Prostate gland (tissue), 2 donors: ENCODE results near the gene CD81. TPM values are rescaled to one million over a fixed set of nuclear protein-coding genes. Genes with fewer than 3 reads are reported as not detected.
A peak's percentile ranks its signal among the peaks of the same experiment; 100 is the strongest.

Experiments used
- DNase-seq: peaks from one replicate; pipeline ENCODE4 v3.0.0-alpha.2; 2019; ENCODE audit warnings: low spot score
- H3K27ac ChIP-seq, 2 donors: fragments of 200-600 bp; sonication (generic); 2 replicates each; pipeline ENCODE4 v1.5.1; 2017 to 2019
- H3K27me3 ChIP-seq: fragments of 200-600 bp; sonication (generic); replicated peaks from 2 replicates; pipeline ENCODE4 v1.5.1; 2019; ENCODE audit not compliant: insufficient read depth
- H3K36me3 ChIP-seq, 2 donors: fragments of 200-600 bp; sonication (generic); 1 replicate in 1 of 2; 2 replicates in 1 of 2; pipeline versions ENCODE4 v1.5.1 to v1.8.1; 2017 to 2019
- H3K4me1 ChIP-seq: fragments of 200-600 bp; sonication (generic); replicated peaks from 2 replicates; pipeline ENCODE4 v1.5.1; 2019
- H3K4me3 ChIP-seq, 2 donors: fragments of 200-600 bp; sonication (generic); 2 replicates each; pipeline ENCODE4 v1.5.1; 2017 to 2019
- H3K9me3 ChIP-seq: fragments of 200-600 bp; sonication (generic); 2 replicates; pipeline ENCODE4 v1.5.1; 2017
- CTCF ChIP-seq, 4 experiments: fragments of 200-600 bp in 2 of 4; fragments of 450-650 bp in 2 of 4; sonication (generic) in 2 of 4; IDR thresholded peaks; 1 replicate in 3 of 4; 2 replicates in 1 of 4; pipeline ENCODE4 v1.5.1; 2016 to 2019; ENCODE audit warnings: antibody characterized with exemption in 4 of 4, mild to moderate bottlenecking in 2 of 4, moderate library complexity in 2 of 4
- POLR2A ChIP-seq: fragments of 450-650 bp; IDR thresholded peaks from one replicate; pipeline ENCODE4 v1.6.1; 2016; ENCODE audit warnings: antibody characterized with exemption, mild to moderate bottlenecking
- POLR2AphosphoS5 ChIP-seq: sonication (generic); formaldehyde crosslinking; IDR thresholded peaks from one replicate; pipeline ENCODE4 v1.6.1; 2017; ENCODE audit warnings: antibody characterized with exemption
- WGBS: methylation state at CpG from one replicate; pipeline ENCODE4 v1.1.5; 2018; 5-methylcytosine and 5-hydroxymethylcytosine counted together
- intact Hi-C: fragments of 100-400 bp; cut with DNase I; formaldehyde crosslinking; loops from one replicate; pipeline ENCODE4 v1.14.2; 2022
- total RNA-seq, 2 donors: library from RNA; depleted of rRNA; stranded (reverse); fragments of >200 nt; gene quantifications; one replicate each; pipeline ENCODE4 v1.1.0, GENCODE V29; 2016

The CD81 gene
- total RNA-seq, 2 donors from 2014 or later = 472 to 927 TPM

DNA sequence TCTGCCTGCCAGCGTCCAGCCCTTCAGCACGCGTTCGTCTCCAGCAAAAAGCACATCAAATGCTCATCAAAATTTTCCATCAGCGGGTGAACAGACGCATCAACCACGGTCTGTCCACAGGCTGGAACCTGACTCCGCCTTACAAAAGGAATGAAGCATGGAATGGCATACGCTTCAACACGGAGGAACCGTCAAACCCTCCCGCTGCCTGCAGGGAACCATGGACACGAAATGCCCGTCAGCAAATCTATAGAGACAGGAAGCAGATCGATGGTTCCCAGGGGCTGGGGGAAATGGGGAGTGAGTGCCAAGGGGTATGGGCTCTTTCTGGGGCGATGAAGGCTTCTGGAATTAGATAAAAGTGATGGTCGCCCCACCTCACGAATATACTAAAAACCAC is 39.7 kb downstream of the CD81 start:
- no peaks in the 10 kb centered on the region for H3K27me3 ChIP-seq
- TF ChIP-seq CTCF (IDR thresholded peaks at IDR 0.05) (no peak), POLR2A (no peak), POLR2AphosphoS5 (no peak)
- no peak overlapping the region for H3K27ac ChIP-seq
- intact Hi-C loops = no loop called here
- H3K9me3 ChIP-seq = no peaks in the 10 kb centered on the region
- H3K36me3 ChIP-seq = no peaks in the 10 kb centered on the region
- DNase-seq = no peak
- no peak overlapping the region for H3K4me3 ChIP-seq
- 79% methylated on average over 18 of the region's 18 CpGs for WGBS
- H3K4me1 ChIP-seq = no peaks in the 10 kb centered on the region

DNA sequence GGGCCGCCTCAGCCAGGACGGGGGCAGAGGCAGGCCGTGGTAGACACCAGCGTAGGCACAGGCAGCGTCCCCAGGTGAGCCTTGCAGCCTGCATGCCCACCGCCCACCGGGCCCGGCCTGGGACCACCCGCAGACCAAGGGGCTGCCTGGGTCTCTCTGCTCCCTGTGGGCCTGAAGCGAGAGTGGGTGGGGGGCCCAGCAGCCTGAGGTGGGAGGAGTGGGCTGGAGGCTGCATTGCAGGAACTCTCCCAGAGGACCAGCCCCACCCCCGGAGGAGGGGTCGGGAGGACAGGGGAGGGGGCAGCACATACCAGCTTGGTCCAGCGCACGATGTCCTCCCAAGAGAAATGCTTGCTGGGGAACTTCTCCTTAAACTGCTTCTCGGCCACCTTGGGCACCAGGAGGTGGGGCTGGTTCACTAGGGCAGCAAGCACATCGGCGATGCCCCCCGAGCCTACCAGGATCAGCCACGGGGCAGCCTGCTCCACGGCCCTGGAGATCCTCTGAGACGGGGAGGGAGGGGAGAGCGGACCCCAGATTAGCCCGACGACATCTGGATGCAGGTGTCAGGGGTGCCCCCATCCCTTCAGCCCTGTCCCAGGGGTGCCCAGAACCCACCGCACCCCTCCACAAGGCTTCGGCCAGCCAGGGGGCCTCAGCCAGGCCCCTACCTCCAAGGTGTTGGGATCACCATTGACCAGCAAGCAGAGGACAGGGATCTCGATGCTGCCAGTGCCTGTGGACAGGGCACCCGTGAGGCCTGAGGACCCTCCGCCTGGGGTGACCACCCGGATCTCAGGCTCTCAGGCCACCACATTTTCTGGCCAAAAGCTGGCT is 41.0 kb downstream of the CD81 start:
- Histone ChIP-seq H3K4me1 (no peaks in the 10 kb centered on the region), H3K27ac (no peak overlapping the region), H3K4me3 (no peak overlapping the region), H3K9me3 (no peaks in the 10 kb centered on the region), H3K27me3 (no peaks in the 10 kb centered on the region), H3K36me3 (no peaks in the 10 kb centered on the region)
- WGBS = 85% methylated on average over 30 of the region's 30 CpGs
- intact Hi-C loops = no loop called here
- TF ChIP-seq CTCF (IDR thresholded peaks at IDR 0.05) (no peak), POLR2AphosphoS5 (no peak), POLR2A (no peak)
- no peak for DNase-seq

DNA sequence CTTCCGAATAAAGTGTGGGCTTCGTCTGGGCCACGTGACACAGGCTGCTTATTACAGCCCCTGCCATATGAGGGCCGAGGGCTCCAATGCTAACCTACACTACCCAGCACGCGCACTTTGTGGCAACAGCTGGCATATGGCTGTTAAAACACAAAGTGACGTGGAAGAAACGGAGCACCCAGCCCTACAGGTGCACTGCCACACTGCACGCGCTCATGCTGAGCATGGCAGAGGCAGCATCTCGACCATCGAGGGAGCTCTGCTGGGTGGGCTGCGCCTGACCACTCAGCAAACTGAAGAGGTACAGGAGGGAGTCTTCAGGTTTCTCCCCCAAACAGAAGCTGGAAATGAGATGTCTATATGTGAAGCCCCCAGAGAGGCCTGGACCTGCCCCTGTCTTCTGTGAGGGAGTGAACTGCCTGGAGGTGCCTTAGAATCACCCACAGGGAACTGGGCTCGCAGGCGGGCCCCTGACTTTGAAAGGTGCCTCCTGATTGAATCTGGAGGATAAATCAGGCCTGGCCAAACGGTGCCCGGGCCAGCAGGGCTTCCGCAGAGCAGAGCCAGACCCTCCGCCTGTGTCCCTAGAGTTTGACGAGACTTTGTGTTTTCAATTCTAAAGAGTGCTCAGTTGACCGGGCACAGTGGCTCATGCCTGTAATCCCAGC is 41.7 kb downstream of the CD81 start:
- H3K4me3 ChIP-seq = no peak overlapping the region
- WGBS = 83% methylated on average over 21 of the region's 21 CpGs
- H3K4me1 ChIP-seq = no peaks in the 10 kb centered on the region
- H3K27ac ChIP-seq = no peak overlapping the region
- intact Hi-C loops = loop anchor here (1.0 kb wide), 1 partner anchor 114 kb away; no protein-coding TSS in a partner anchor
- H3K27me3 ChIP-seq = no peaks in the 10 kb centered on the region
- no peak for DNase-seq
- H3K9me3 ChIP-seq = no peaks in the 10 kb centered on the region
- no peaks in the 10 kb centered on the region for H3K36me3 ChIP-seq
- TF ChIP-seq POLR2AphosphoS5 (no peak), CTCF (IDR thresholded peaks at IDR 0.05) (no peak), POLR2A (no peak)

DNA sequence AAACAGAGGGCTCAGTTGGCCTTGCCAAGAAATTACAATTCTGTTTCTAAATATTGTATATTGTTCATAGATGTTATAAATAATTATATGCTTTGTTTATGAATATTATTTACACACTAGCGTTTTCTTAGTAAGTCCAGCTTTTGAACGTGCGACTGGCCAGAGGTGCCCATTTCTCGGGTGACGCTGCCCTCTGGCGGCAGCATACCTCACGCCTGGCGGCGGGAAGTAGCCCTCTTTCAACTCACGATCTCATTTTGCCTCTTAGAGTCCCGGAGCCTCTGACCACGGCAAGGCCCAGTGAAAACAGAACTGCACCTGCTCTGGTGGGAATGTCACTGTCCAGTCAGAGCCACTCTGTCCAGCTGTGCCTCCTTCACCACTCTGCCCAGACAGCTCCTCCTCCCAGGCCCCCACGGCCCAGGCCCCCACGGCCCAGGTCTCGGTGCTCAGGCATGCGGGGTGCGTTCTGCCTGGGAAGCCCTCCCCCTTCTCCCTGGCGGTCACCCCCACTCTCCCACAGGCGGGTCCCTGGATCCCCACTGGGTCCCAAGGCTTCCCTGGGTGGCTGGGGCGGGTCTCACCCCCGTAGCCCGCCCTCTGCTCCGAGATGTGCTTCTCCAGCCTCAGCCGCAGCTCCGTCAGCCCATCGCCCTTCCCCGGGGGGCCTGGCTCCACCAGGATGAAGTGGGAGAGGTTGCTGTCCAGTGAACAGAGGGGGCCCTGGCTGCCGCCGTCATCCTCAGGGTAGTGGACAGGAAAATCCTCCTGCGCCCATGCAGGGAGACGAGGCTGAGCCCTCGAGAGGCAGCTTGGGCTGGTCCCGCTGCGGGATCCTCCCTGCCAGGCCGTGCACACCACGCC is 42.8 kb downstream of the CD81 start:
- peak; percentile 57 for DNase-seq
- H3K4me1 ChIP-seq = no peaks in the 10 kb centered on the region
- no peaks in the 10 kb centered on the region for H3K36me3 ChIP-seq
- no peaks in the 10 kb centered on the region for H3K27me3 ChIP-seq
- no peaks in the 10 kb centered on the region for H3K9me3 ChIP-seq
- H3K4me3 ChIP-seq = no peak overlapping the region
- intact Hi-C loops = loop anchor here (1.0 kb wide), 2 partner anchors 115 to 223 kb away; no protein-coding TSS in a partner anchor
- TF ChIP-seq POLR2A (no peak), POLR2AphosphoS5 (peak; percentile 29), CTCF (IDR thresholded peaks at IDR 0.05) (peak; percentile 77 to 93 (median 84))
- WGBS = 57% methylated on average over 35 of the region's 36 CpGs
- H3K27ac ChIP-seq = no peak overlapping the region
